GM12878 (cell line): ENCODE results near the gene SLC2A4. TPM values are rescaled to one million over a fixed set of nuclear protein-coding genes. Genes with fewer than 3 reads are reported as not detected.

ENCODE experiments used
- ATAC-seq: fragments of 200-7000 bp; cut with Tn5 transposase; 3 replicates; pipeline ENCODE4 v1.9.1; 2020; ENCODE audit warnings: mild to moderate bottlenecking, moderate library complexity
- BruUV-seq: library from RNA; stranded (reverse); fragments of 400-500 nt; replicated peaks from 2 replicates; lab custom pipeline; 2021; lab: Mats Ljungman, UMichigan
- CTCF ChIA-PET: fragments of 300-600 bp; sonication (Branson Sonifier 250); formaldehyde crosslinking; extraction: SDS; loops from one replicate; lab custom pipeline; 2021; ENCODE audit warnings: inconsistent platforms; lab: Yijun Ruan, JAX
- POLR2A ChIA-PET: fragments of 350-600 bp; formaldehyde crosslinking; extraction: SDS; loops from one replicate; lab custom pipeline; 2021; ENCODE audit warnings: inconsistent platforms; lab: Charles Lee
- RAD21 ChIA-PET: fragments of 300-600 bp; sonication (Branson Sonifier 250); formaldehyde crosslinking; loops from one replicate; lab custom pipeline; 2023; ENCODE audit warnings: antibody characterized with exemption; ENCODE audit not compliant: unreplicated experiment; lab: Charles Lee
- SMC1A ChIA-PET: fragments of 300-600 bp; sonication (Branson Sonifier 250); formaldehyde crosslinking; loops from one replicate; lab custom pipeline; 2023; ENCODE audit not compliant: unreplicated experiment, uncharacterized antibody; lab: Charles Lee
- DNase-seq: peaks from one replicate; pipeline ENCODE4 v3.0.0-alpha.2; 2011; ENCODE audit warnings: low read depth, low spot score
- FAIRE-seq: peaks from 3 replicates; lab custom pipeline; 2011; peaks lifted over from hg19 to GRCh38; lab: Jason Lieb, UNC
- H2AFZ ChIP-seq: 2 replicates; pipeline ENCODE4 v1.6.0; 2011; ENCODE audit warnings: low read depth, low read length, control low read depth; ENCODE audit not compliant: control insufficient read depth
- H3K27ac ChIP-seq: 2 replicates; pipeline ENCODE4 v1.5.1; 2011; ENCODE audit warnings: control low read depth; ENCODE audit not compliant: control insufficient read depth, insufficient read depth
- H3K27me3 ChIP-seq, 2 experiments: replicated peaks in 1 of 2; 2 replicates each; pipeline versions ENCODE4 v1.6.0 to v1.6.1; 2011; ENCODE audit warnings: low read length in 1 of 2; ENCODE audit not compliant: control insufficient read depth in 2 of 2, insufficient read depth in 2 of 2
- H3K36me3 ChIP-seq, 2 experiments: 2 replicates each; pipeline ENCODE4 v1.5.1; 2011; ENCODE audit warnings: low read length in 1 of 2; ENCODE audit not compliant: control insufficient read depth in 2 of 2, insufficient read depth in 2 of 2
- H3K4me1 ChIP-seq: 2 replicates; pipeline ENCODE4 v1.6.1; 2011; ENCODE audit warnings: mild to moderate bottlenecking, low read length, moderate library complexity, mixed read lengths; ENCODE audit not compliant: control insufficient read depth, insufficient read depth
- H3K4me2 ChIP-seq: 2 replicates; pipeline ENCODE4 v1.6.0; 2011; ENCODE audit warnings: control low read depth; ENCODE audit not compliant: control insufficient read depth, insufficient read depth
- H3K4me3 ChIP-seq: fragments of 200-600 bp; sonication (generic); 2 replicates; pipeline ENCODE4 v1.5.1; 2016
- H3K79me2 ChIP-seq: 2 replicates; pipeline ENCODE4 v1.6.0; 2011; ENCODE audit warnings: low read length; ENCODE audit not compliant: control insufficient read depth, insufficient read depth
- H3K9ac ChIP-seq: 2 replicates; pipeline ENCODE4 v1.8.0; 2011; ENCODE audit warnings: low read length, control low read depth, mixed read lengths; ENCODE audit not compliant: control insufficient read depth, insufficient read depth
- H3K9me3 ChIP-seq: replicated peaks from 3 replicates; pipeline ENCODE4 v1.5.1; 2011; ENCODE audit warnings: mild to moderate bottlenecking, low read length; ENCODE audit not compliant: control insufficient read depth, insufficient read depth
- H4K20me1 ChIP-seq: 2 replicates; pipeline ENCODE4 v1.6.0; 2011; ENCODE audit not compliant: control insufficient read depth, insufficient read depth
- EZH2 ChIP-seq: IDR thresholded peaks from 2 replicates; pipeline ENCODE4 v1.6.1; 2012; ENCODE audit warnings: low read depth, mild to moderate bottlenecking, control low read depth, inconsistent platforms, low read length, borderline replicate concordance; ENCODE audit not compliant: control insufficient read depth
- KLF5 ChIP-seq: fragments of 450-650 bp; IDR thresholded peaks from 2 replicates; pipeline ENCODE4 v1.6.1; 2014; ENCODE audit warnings: mild to moderate bottlenecking; ENCODE audit not compliant: partially characterized antibody
- WGBS: methylation state at CpG from one replicate; pipeline ENCODE4 v1.1.6; 2016; ENCODE audit warnings: low lambda C conversion rate; ENCODE audit not compliant: insufficient replicate concordance, insufficient coverage; ENCODE audit errors: missing lambda C conversion rate; 5-methylcytosine and 5-hydroxymethylcytosine counted together
- in situ Hi-C: fragments of 300-500 bp; cut with MboI; formaldehyde crosslinking; loops from 9 replicates; pipeline ENCODE4 v1.14.3; 2018; ENCODE audit warnings: mixed read lengths
- intact Hi-C: fragments of 100-400 bp; cut with micrococcal nuclease; formaldehyde crosslinking; loops from one replicate; pipeline ENCODE4 v1.14.2; 2022; ENCODE audit not compliant: unreplicated experiment
- polyA plus RNA-seq, 11 experiments: library from polyadenylated mRNA; depleted of rRNA in 4 of 11; unstranded in 6 of 11; stranded (reverse) in 5 of 11; fragments of >200 nt; fragmentation: Nextera tagmentation in 4 of 11; fragmentation: Illumina TruSeq in 1 of 11; extraction: Ambion mirVana in 4 of 11; extraction: Trizol in 1 of 11; gene quantifications; 1 replicate in 1 of 11; 2 replicates in 10 of 11; pipeline versions ENCODE4 v1.2.1 to v1.2.3, GENCODE V29; 2011 to 2016; ENCODE audit warnings: inconsistent platforms in 2 of 11, missing spikeins in 2 of 11, low read depth in 1 of 11
- total RNA-seq, 4 experiments: library from RNA; depleted of rRNA in 3 of 4; stranded (reverse); fragments of >200 nt in 3 of 4; fragmentation: Illumina TruSeq in 1 of 4; extraction: Trizol in 1 of 4; gene quantifications; 2 replicates each; pipeline versions ENCODE4 v1.2.1 to v1.2.3, GENCODE V29; 2013 to 2021
- TF ChIP-seq, protein P1 (sequence below): fragments of 450-650 bp; IDR thresholded peaks from 2 replicates; pipeline ENCODE4 v1.6.1; 2016; ENCODE audit warnings: mild to moderate bottlenecking

SLC2A4 gene
- total and polyA plus RNA-seq, 10 of the 15 experiments (the other 5 are each of a cell fraction or from before 2014, with no cell fraction given): 0.03 to 0.23 (median 0.04) TPM; not detected in 4

DNA sequence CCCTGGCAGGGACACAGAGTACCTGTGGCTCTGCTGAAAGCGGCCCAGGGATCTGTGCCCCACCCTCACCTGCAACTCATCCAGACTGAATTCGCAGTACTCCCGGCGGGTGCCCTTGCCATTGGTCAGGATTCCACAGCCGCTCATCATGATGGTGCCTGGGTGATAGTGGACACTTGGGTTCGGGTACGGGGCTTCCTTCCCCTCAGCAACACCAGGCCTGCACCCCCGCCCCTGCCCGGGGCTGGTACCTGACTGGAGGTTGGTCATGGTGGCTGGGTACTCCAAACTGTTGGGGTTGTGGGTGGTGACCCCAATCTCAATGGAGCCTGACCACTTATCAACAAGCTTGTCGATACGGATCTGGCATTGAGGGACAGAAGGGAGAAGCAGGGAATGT lies 44.7 kb downstream of the SLC2A4 start:
- Histone ChIP-seq H2AFZ (no peak overlapping the region), H3K9ac (no peak overlapping the region), H3K27me3 (no peaks in the 10 kb centered on the region), H4K20me1 (no peaks in the 10 kb centered on the region), H3K4me1 (peaks cover 14% of the 10 kb centered on the region), H3K27ac (no peak overlapping the region), H3K79me2 (peaks cover 17% of the 10 kb centered on the region), H3K9me3 (no peaks in the 10 kb centered on the region), H3K4me2 (no peak overlapping the region), H3K36me3 (peaks cover 6 to 29% of the 10 kb centered on the region in 2 experiments; a peak in 3 of 4 replicates), H3K4me3 (no peak overlapping the region)
- WGBS: 95% methylated on average over 11 of the region's 11 CpGs
- in situ Hi-C loops: no loop called here
- ChIA-PET CTCF (interaction anchor here (1.0 to 7.9 kb wide), 6 partner anchors 11 to 112 kb away, joined by 3 to 49 read pairs (median 5); partner anchors contain the start of gene ACAP1), SMC1A (interaction anchor here (0.9 to 3.5 kb wide), 2 partner anchors 10 to 78 kb away, joined by 3 to 21 read pairs; partner anchors contain the start of genes ACAP1 and TMEM256), POLR2A (interaction anchor here (3.2 kb wide), 1 partner anchor 10 kb away, joined by 21 read pairs; the partner anchor contains the start of gene ACAP1), RAD21 (interaction anchor here (1.5 to 2.2 kb wide), 2 partner anchors 11 to 28 kb away, joined by 3 to 10 read pairs; partner anchors contain the start of gene ACAP1)
- no peak for TF ChIP-seq KLF5
- intact Hi-C loops: no loop called here
- FAIRE-seq (no peak), ATAC-seq (no peak), DNase-seq (no peak)
- no TSS peak for BruUV-seq

DNA sequence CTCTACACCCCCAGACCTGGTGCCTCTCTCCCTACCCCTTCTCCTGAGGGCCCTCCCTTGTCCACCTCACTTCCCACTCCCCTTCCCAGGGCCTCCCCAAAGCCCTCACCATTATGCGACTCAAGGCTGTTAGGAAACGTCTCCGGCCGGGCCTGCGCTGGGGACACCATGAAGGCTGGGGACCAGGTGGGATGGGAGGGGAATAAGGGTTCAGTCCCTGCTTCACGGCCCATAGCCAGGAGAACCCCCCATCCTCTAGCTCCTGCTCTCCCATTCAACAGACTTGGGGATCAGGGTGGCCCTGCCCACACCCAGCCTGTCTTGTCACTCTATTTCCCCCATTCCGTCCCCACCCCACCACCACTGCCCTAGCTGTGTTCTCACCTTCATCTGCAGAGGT lies 45.5 kb downstream of the SLC2A4 start:
- ChIA-PET POLR2A (interaction anchor here (3.2 kb wide), 1 partner anchor 10 kb away, joined by 21 read pairs; the partner anchor contains the start of gene ACAP1), RAD21 (interaction anchor here (1.5 to 2.2 kb wide), 2 partner anchors 10 to 27 kb away, joined by 3 to 10 read pairs; partner anchors contain the start of gene ACAP1), CTCF (interaction anchor here (0.7 to 7.9 kb wide), 4 partner anchors 10 to 109 kb away, joined by 3 to 49 read pairs (median 25); partner anchors contain the start of gene ACAP1), SMC1A (interaction anchor here (0.9 to 3.5 kb wide), 2 partner anchors 10 to 77 kb away, joined by 3 to 21 read pairs; partner anchors contain the start of genes ACAP1 and TMEM256)
- H3K9ac ChIP-seq: no peak overlapping the region
- no peak overlapping the region for H3K4me2 ChIP-seq
- no peak overlapping the region for H2AFZ ChIP-seq
- TF ChIP-seq, protein P1, sequence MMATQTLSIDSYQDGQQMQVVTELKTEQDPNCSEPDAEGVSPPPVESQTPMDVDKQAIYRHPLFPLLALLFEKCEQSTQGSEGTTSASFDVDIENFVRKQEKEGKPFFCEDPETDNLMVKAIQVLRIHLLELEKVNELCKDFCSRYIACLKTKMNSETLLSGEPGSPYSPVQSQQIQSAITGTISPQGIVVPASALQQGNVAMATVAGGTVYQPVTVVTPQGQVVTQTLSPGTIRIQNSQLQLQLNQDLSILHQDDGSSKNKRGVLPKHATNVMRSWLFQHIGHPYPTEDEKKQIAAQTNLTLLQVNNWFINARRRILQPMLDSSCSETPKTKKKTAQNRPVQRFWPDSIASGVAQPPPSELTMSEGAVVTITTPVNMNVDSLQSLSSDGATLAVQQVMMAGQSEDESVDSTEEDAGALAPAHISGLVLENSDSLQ: no peak
- TF ChIP-seq EZH2: no peak
- BruUV-seq: TSS peak; percentile 30
- H3K27me3 ChIP-seq: no peaks in the 10 kb centered on the region
- H3K36me3 ChIP-seq: peaks cover 6 to 20% of the 10 kb centered on the region in 2 experiments; a peak in 3 of 4 replicates
- FAIRE-seq (no peak), DNase-seq (no peak), ATAC-seq (no peak)
- H4K20me1 ChIP-seq: no peaks in the 10 kb centered on the region
- no peak overlapping the region for H3K27ac ChIP-seq
- peaks cover 17% of the 10 kb centered on the region for H3K79me2 ChIP-seq
- H3K4me1 ChIP-seq: peaks cover 23% of the 10 kb centered on the region
- intact Hi-C loops (no loop called here), in situ Hi-C loops (no loop called here)
- H3K4me3 ChIP-seq: no peak overlapping the region
- H3K9me3 ChIP-seq: no peaks in the 10 kb centered on the region
- 97% methylated on average over 7 of the region's 7 CpGs for WGBS
